HCT116 (cell line): ENCODE data around the gene RNF208. TPM values are rescaled to one million over a fixed set of nuclear protein-coding genes. Genes with fewer than 3 reads are reported as not detected.

Source experiments
- ATAC-seq: fragments of 200-7000 bp; cut with Tn5 transposase; 2 replicates; pipeline ENCODE4 v1.9.1; 2020; ENCODE audit warnings: mild to moderate bottlenecking, moderate library complexity
- BruUV-seq: library from RNA; stranded (reverse); fragments of 400-500 nt; replicated peaks from 2 replicates; lab custom pipeline; 2021; lab: Mats Ljungman, UMichigan
- CTCF ChIA-PET: fragments of 300-600 bp; sonication (Branson Sonifier 250); formaldehyde crosslinking; loops from one replicate; lab custom pipeline; 2021; ENCODE audit warnings: antibody characterized with exemption; lab: Charles Lee
- POLR2A ChIA-PET: fragments of 300-600, 350-600 bp; sonication (Branson Sonifier 250); formaldehyde crosslinking; loops from one replicate; lab custom pipeline; 2021; ENCODE audit warnings: antibody characterized with exemption; lab: Charles Lee
- RAD21 ChIA-PET, 2 experiments: fragments of 300-600 bp; sonication (Branson Sonifier 250); formaldehyde crosslinking; loops; one replicate each; lab custom pipeline; 2023; ENCODE audit warnings: low total read pairs in 2 of 2; ENCODE audit not compliant: uncharacterized antibody in 2 of 2, unreplicated experiment in 2 of 2, low non-redundant PET in 1 of 2; lab: Charles Lee
- DNase-seq: peaks from one replicate; pipeline ENCODE4 v3.0.0-alpha.2; 2010; ENCODE audit warnings: low read depth, low spot score
- H2AFZ ChIP-seq: fragments of 200-600 bp; shearing (Covaris generic), sonication (generic); 2 replicates; pipeline ENCODE4 v1.6.1; 2017; ENCODE audit warnings: low read depth, mixed run types, mixed read lengths, antibody characterized with exemption, low read length; ENCODE audit not compliant: poor library complexity, severe bottlenecking
- H3K27ac ChIP-seq: 2 replicates; pipeline ENCODE4 v1.5.1; 2012; ENCODE audit warnings: low read depth, low read length
- H3K27me3 ChIP-seq: fragments of 200-600 bp; sonication (generic); 2 replicates; pipeline ENCODE4 v1.6.1; 2016; ENCODE audit warnings: mixed run types, low read length, mixed read lengths; ENCODE audit not compliant: insufficient read depth
- H3K36me3 ChIP-seq, 2 experiments: fragments of 200-500 bp in 1 of 2; fragments of 200-600 bp in 1 of 2; sonication (Bioruptor generic) in 1 of 2; sonication (generic) in 1 of 2; 2 replicates each; pipeline versions ENCODE4 v1.5.1 to v1.6.1; 2014 to 2016; ENCODE audit warnings: low read length in 2 of 2, inconsistent platforms in 1 of 2, mixed read lengths in 1 of 2, mixed run types in 1 of 2; ENCODE audit not compliant: insufficient read depth in 2 of 2, control insufficient read depth in 1 of 2
- H3K4me1 ChIP-seq, 2 experiments: fragments of 200-600 bp in 1 of 2; sonication (generic) in 1 of 2; 2 replicates each; pipeline versions ENCODE4 v1.5.1 to v1.6.1; 2012 to 2017; ENCODE audit warnings: low read length in 2 of 2, inconsistent platforms in 1 of 2, mild to moderate bottlenecking in 1 of 2, mixed read lengths in 1 of 2, mixed run types in 1 of 2, moderate library complexity in 1 of 2; ENCODE audit not compliant: insufficient read depth in 2 of 2, control insufficient read depth in 1 of 2
- H3K4me2 ChIP-seq: fragments of 200-600 bp; sonication (generic); 2 replicates; pipeline ENCODE4 v1.6.1; 2017; ENCODE audit warnings: mixed run types, low read length, mixed read lengths
- H3K4me3 ChIP-seq, 2 experiments: fragments of 200-600 bp in 1 of 2; sonication (generic) in 1 of 2; replicated peaks in 1 of 2; 2 replicates each; pipeline ENCODE4 v1.5.1; 2011 to 2016; ENCODE audit warnings: low read length in 2 of 2, control low read depth in 1 of 2, low read depth in 1 of 2, mild to moderate bottlenecking in 1 of 2, mixed read lengths in 1 of 2, mixed run types in 1 of 2
- H3K79me2 ChIP-seq: fragments of 200-600 bp; sonication (generic); 2 replicates; pipeline ENCODE4 v1.6.1; 2017; ENCODE audit warnings: mild to moderate bottlenecking, mixed run types, low read length, moderate library complexity, mixed read lengths; ENCODE audit not compliant: insufficient read depth
- H3K9ac ChIP-seq: fragments of 200-600 bp; sonication (generic); 2 replicates; pipeline ENCODE4 v1.6.1; 2016; ENCODE audit warnings: low read length, mixed read lengths
- H3K9me2 ChIP-seq: fragments of 200-600 bp; sonication (generic), shearing (Covaris generic); 2 replicates; pipeline ENCODE4 v1.6.1; 2017; ENCODE audit warnings: mixed run types, mild to moderate bottlenecking, moderate library complexity; ENCODE audit not compliant: insufficient read depth
- H3K9me3 ChIP-seq, 2 experiments: fragments of 200-500 bp in 1 of 2; fragments of 200-600 bp in 1 of 2; sonication (Bioruptor generic) in 1 of 2; sonication (generic) in 1 of 2; 2 replicates each; pipeline ENCODE4 v1.6.1; 2014 to 2017; ENCODE audit warnings: low read length in 2 of 2, mixed read lengths in 2 of 2, inconsistent platforms in 1 of 2, low read depth in 1 of 2, mild to moderate bottlenecking in 1 of 2, mixed run types in 1 of 2, moderate library complexity in 1 of 2; ENCODE audit not compliant: control insufficient read depth in 1 of 2, insufficient read depth in 1 of 2
- H4K20me1 ChIP-seq: fragments of 200-600 bp; sonication (generic), shearing (Covaris generic); 2 replicates; pipeline ENCODE4 v1.6.1; 2017; ENCODE audit warnings: mixed run types, mild to moderate bottlenecking, moderate library complexity; ENCODE audit not compliant: insufficient read depth
- CBX3 ChIP-seq: IDR thresholded peaks from 2 replicates; pipeline ENCODE4 v1.6.1; 2012; ENCODE audit warnings: low read depth
- CEBPB ChIP-seq: IDR thresholded peaks from 2 replicates; pipeline ENCODE4 v1.6.1; 2012; ENCODE audit warnings: low read depth
- EGR1 ChIP-seq: IDR thresholded peaks from 2 replicates; pipeline ENCODE4 v1.6.1; 2012; ENCODE audit warnings: low read depth
- EZH2phosphoT487 ChIP-seq: fragments of 200-600 bp; IDR thresholded peaks from 2 replicates; pipeline ENCODE4 v1.6.1; 2018; ENCODE audit warnings: antibody characterized with exemption, borderline replicate concordance
- FOSL1 ChIP-seq: IDR thresholded peaks from 2 replicates; pipeline ENCODE4 v1.6.1; 2012; ENCODE audit warnings: low read depth
- POLR2AphosphoS5 ChIP-seq: IDR thresholded peaks from 2 replicates; pipeline ENCODE4 v1.6.1; 2011; ENCODE audit warnings: mild to moderate bottlenecking, low read depth, low read length, moderate library complexity
- RAD21 ChIP-seq: IDR thresholded peaks from 2 replicates; pipeline ENCODE4 v1.6.1; 2012; ENCODE audit warnings: low read depth, mild to moderate bottlenecking
- SIN3A ChIP-seq: IDR thresholded peaks from 2 replicates; pipeline ENCODE4 v1.6.1; 2012; ENCODE audit warnings: low read depth
- SP1 ChIP-seq: IDR thresholded peaks from 2 replicates; pipeline ENCODE4 v1.6.1; 2012; ENCODE audit warnings: low read depth
- SRF ChIP-seq: IDR thresholded peaks from 2 replicates; pipeline ENCODE4 v1.6.1; 2012; ENCODE audit warnings: low read depth
- TCF7L2 ChIP-seq: IDR thresholded peaks from 2 replicates; pipeline ENCODE4 v1.7.0; 2011; ENCODE audit warnings: borderline replicate concordance, inconsistent platforms; ENCODE audit not compliant: insufficient read depth, insufficient read length; ENCODE audit errors: extremely low read depth
- ZFX ChIP-seq: fragments of 450-650 bp; IDR thresholded peaks from 2 replicates; pipeline ENCODE4 v1.6.1; 2017
- ZNF274 ChIP-seq: fragments of 200-500 bp; sonication (Bioruptor generic); IDR thresholded peaks from 2 replicates; pipeline ENCODE4 v1.6.1; 2014; ENCODE audit warnings: mild to moderate bottlenecking, low read depth, low read length, inconsistent platforms
- intact Hi-C: fragments of 100-400 bp; cut with micrococcal nuclease; formaldehyde crosslinking; loops from 2 replicates; pipeline ENCODE4 v1.10.0; 2022
- total RNA-seq: library from RNA; stranded (reverse); gene quantifications from one replicate; pipeline ENCODE4 v1.2.1, GENCODE V29; 2021; ENCODE audit not compliant: unreplicated experiment
- TF ChIP-seq, protein P1 (sequence below): IDR thresholded peaks from 2 replicates; pipeline ENCODE4 v1.6.1; 2012; ENCODE audit warnings: low read depth
- TF ChIP-seq, protein P2 (sequence below), 3 experiments: fragments of 200-600 bp in 1 of 3; sonication (generic) in 1 of 3; IDR thresholded peaks in 2 of 3; conservative IDR thresholded peaks in 1 of 3; 2 replicates each; pipeline ENCODE4 v1.5.1; 2012 to 2017; ENCODE audit warnings: low read depth in 2 of 3, low read length in 2 of 3, antibody characterized with exemption in 1 of 3, borderline replicate concordance in 1 of 3, control low read depth in 1 of 3, mild to moderate bottlenecking in 1 of 3, mixed read lengths in 1 of 3, mixed run types in 1 of 3, moderate library complexity in 1 of 3; ENCODE audit not compliant: insufficient read depth in 1 of 3
- TF ChIP-seq, protein P3 (sequence below): IDR thresholded peaks from 2 replicates; pipeline ENCODE4 v1.6.1; 2011; ENCODE audit warnings: mild to moderate bottlenecking, low read length, moderate library complexity; ENCODE audit not compliant: insufficient replicate concordance; ENCODE audit errors: extremely low read depth

Gene RNF208
- total RNA-seq, 1 experiment from 2014 or later = 26.1 TPM

DNA sequence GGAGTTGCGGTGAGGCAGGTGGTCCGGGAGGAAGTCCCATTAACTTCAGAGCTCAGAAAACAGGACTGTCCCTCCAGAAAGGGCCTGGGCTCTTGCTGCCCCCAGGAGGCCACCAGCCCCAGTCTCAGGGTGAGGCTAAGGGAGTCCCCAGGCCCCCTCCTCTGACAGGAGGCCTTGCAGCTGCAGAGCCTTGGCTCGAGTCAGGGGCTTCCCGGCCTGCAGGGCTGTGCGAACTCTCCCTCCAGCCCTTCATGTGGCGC lies 25.8 kb upstream of the RNF208 start:
- peaks cover 5 to 23% of the 10 kb centered on the region in 2 experiments for H3K4me1 ChIP-seq
- H3K79me2 ChIP-seq = peaks cover 11% of the 10 kb centered on the region
- no peak overlapping the region for H3K9ac ChIP-seq
- DNase-seq (no peak), ATAC-seq (no peak)
- H3K9me3 ChIP-seq = no peaks in the 10 kb centered on the region
- no peak overlapping the region for H2AFZ ChIP-seq
- no peak overlapping the region for H3K27ac ChIP-seq
- ChIA-PET POLR2A (no interaction called here), CTCF (interaction anchor here (1.0 to 1.2 kb wide), 2 partner anchors 11 to 180 kb away, joined by 4 read pairs; no protein-coding TSS in a partner anchor), RAD21 (no interaction called here)
- H3K4me3 ChIP-seq = no peak overlapping the region
- peaks cover 10% of the 10 kb centered on the region; the same call in 1 of the 2 replicates for H4K20me1 ChIP-seq
- intact Hi-C loops = no loop called here
- BruUV-seq = no TSS peak
- peaks cover 2 to 9% of the 10 kb centered on the region in 2 experiments; a peak in 2 of 4 replicates for H3K36me3 ChIP-seq
- H3K4me2 ChIP-seq = no peak overlapping the region
- H3K9me2 ChIP-seq = no peaks in the 10 kb centered on the region
- TF ChIP-seq SP1 (no peak), ZNF274 (no peak), EZH2phosphoT487 (no peak), SIN3A (no peak), ZFX (no peak), CBX3 (no peak), CEBPB (no peak), RAD21 (no peak), SRF (no peak), FOSL1 (no peak), EGR1 (no peak), POLR2AphosphoS5 (no peak), TCF7L2 (no peak)
- TF ChIP-seq, protein P1, sequence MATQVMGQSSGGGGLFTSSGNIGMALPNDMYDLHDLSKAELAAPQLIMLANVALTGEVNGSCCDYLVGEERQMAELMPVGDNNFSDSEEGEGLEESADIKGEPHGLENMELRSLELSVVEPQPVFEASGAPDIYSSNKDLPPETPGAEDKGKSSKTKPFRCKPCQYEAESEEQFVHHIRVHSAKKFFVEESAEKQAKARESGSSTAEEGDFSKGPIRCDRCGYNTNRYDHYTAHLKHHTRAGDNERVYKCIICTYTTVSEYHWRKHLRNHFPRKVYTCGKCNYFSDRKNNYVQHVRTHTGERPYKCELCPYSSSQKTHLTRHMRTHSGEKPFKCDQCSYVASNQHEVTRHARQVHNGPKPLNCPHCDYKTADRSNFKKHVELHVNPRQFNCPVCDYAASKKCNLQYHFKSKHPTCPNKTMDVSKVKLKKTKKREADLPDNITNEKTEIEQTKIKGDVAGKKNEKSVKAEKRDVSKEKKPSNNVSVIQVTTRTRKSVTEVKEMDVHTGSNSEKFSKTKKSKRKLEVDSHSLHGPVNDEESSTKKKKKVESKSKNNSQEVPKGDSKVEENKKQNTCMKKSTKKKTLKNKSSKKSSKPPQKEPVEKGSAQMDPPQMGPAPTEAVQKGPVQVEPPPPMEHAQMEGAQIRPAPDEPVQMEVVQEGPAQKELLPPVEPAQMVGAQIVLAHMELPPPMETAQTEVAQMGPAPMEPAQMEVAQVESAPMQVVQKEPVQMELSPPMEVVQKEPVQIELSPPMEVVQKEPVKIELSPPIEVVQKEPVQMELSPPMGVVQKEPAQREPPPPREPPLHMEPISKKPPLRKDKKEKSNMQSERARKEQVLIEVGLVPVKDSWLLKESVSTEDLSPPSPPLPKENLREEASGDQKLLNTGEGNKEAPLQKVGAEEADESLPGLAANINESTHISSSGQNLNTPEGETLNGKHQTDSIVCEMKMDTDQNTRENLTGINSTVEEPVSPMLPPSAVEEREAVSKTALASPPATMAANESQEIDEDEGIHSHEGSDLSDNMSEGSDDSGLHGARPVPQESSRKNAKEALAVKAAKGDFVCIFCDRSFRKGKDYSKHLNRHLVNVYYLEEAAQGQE = no peak
- TF ChIP-seq, protein P2, sequence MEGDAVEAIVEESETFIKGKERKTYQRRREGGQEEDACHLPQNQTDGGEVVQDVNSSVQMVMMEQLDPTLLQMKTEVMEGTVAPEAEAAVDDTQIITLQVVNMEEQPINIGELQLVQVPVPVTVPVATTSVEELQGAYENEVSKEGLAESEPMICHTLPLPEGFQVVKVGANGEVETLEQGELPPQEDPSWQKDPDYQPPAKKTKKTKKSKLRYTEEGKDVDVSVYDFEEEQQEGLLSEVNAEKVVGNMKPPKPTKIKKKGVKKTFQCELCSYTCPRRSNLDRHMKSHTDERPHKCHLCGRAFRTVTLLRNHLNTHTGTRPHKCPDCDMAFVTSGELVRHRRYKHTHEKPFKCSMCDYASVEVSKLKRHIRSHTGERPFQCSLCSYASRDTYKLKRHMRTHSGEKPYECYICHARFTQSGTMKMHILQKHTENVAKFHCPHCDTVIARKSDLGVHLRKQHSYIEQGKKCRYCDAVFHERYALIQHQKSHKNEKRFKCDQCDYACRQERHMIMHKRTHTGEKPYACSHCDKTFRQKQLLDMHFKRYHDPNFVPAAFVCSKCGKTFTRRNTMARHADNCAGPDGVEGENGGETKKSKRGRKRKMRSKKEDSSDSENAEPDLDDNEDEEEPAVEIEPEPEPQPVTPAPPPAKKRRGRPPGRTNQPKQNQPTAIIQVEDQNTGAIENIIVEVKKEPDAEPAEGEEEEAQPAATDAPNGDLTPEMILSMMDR (IDR thresholded peaks at IDR 0.05 in 2 of 3, conservative IDR thresholded peaks at IDR 0.05 in 1 of 3; ENCODE audit: borderline replicate concordance in 1 of 3, insufficient read depth in 1 of 3, low read depth in 2 of 3, low read length in 2 of 3) = no peak
- TF ChIP-seq, protein P3, sequence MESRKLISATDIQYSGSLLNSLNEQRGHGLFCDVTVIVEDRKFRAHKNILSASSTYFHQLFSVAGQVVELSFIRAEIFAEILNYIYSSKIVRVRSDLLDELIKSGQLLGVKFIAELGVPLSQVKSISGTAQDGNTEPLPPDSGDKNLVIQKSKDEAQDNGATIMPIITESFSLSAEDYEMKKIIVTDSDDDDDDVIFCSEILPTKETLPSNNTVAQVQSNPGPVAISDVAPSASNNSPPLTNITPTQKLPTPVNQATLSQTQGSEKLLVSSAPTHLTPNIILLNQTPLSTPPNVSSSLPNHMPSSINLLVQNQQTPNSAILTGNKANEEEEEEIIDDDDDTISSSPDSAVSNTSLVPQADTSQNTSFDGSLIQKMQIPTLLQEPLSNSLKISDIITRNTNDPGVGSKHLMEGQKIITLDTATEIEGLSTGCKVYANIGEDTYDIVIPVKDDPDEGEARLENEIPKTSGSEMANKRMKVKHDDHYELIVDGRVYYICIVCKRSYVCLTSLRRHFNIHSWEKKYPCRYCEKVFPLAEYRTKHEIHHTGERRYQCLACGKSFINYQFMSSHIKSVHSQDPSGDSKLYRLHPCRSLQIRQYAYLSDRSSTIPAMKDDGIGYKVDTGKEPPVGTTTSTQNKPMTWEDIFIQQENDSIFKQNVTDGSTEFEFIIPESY = no peak
- no peaks in the 10 kb centered on the region for H3K27me3 ChIP-seq
